ENCODE measurements around the gene FXYD2. TPM values are rescaled to one million over a fixed set of nuclear protein-coding genes. Genes with fewer than 3 reads are reported as not detected.

Gene FXYD2
- total RNA-seq, 5 donors from 2014 or later (not counting 1 experiment from before 2014, with no cell fraction given) = 4.3 to 26.0 (median 14.7) TPM

DNA sequence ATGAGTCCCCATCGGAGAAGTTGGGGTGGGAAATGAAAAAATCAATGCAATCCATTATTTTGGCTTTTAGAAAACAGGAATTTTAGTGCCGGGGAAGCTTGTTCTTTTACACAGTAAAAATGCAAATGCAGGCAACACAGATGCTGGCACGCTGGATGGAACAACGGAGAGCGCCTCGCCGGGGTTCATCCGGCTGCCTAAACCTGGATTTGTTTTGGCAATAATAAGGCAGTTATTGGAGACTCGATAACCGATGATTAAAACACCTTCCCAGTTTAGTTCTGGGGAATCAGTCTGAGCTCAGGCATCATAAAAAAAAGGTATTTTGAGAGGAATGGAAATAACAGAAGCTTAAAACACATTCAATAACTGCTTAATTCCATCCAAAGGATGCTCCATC lies 30.4 kb downstream of the FXYD2 start:
- Mint-ChIP-seq H3K27ac (no peak overlapping the region), H3K9me3 (no peaks in the 10 kb centered on the region), H3K4me3 (no peak overlapping the region), H3K36me3 (no peaks in the 10 kb centered on the region), H3K4me1 (peaks cover 11 to 21% (median 20%) of the 10 kb centered on the region in 3 donors), H3K27me3 (peaks cover 59 to 63% of the 10 kb centered on the region in 2 donors)
- Histone ChIP-seq H3K4me1 (ENCODE audit: control insufficient read depth in 1 of 2, extremely low read depth in 1 of 2, insufficient read depth in 2 of 2, low read length in 2 of 2) (peaks cover 0 to 23% of the 10 kb centered on the region in 2 experiments), H3K36me3 (ENCODE audit: control insufficient read depth in 2 of 2, extremely low read depth in 1 of 2, insufficient read depth in 1 of 2, low read length in 1 of 2) (no peaks in the 10 kb centered on the region), H3K4me3 (ENCODE audit: control insufficient read depth in 1 of 2, extremely low read depth in 1 of 2, low read length in 1 of 2) (no peak overlapping the region), H3K27ac (ENCODE audit: low read length) (no peak overlapping the region), H3K9me3 (no peaks in the 10 kb centered on the region), H3K27me3 (replicated peaks in 1 of 2; ENCODE audit: control insufficient read depth in 2 of 2, extremely low read depth in 1 of 2, insufficient read depth in 2 of 2, low read length in 1 of 2) (peaks cover 9 to 79% of the 10 kb centered on the region in 2 experiments)
- ChIA-PET POLR2A (no interaction called here), CTCF (no interaction called here)
- DNase-seq (no peak), ATAC-seq (replicated peaks in 1 of 4) (no peak)
- 93% methylated on average over 7 of the region's 10 CpGs for WGBS (ENCODE audit: insufficient coverage)

DNA sequence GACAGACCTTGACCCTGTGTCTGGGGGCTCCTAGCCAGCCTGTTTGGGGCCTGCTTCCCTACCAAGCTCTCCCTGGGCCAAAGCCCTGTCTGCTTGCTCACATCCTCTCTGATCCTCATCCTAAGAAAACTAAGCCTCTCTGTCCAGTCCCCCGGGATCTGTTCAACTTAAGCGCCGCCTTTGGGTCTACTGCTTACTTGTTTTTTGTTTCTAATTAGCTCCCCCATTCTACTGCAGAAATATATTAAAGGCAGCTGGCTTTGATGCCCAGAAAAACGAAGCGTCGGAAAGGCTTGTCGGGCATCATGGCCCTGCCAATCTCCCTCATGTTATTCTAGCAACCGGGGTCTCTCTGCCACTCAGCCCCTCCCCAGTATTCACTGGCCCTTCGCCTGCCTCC lies 31.0 kb downstream of the FXYD2 start:
- POLR2A ChIA-PET = no interaction called here
- CTCF ChIA-PET = no interaction called here
- H3K36me3 ChIP-seq (ENCODE audit: control insufficient read depth in 2 of 2, extremely low read depth in 1 of 2, insufficient read depth in 1 of 2, low read length in 1 of 2) = no peaks in the 10 kb centered on the region
- H3K4me3 Mint-ChIP-seq = no peak overlapping the region
- WGBS (ENCODE audit: insufficient coverage) = 96% methylated on average over 5 of the region's 9 CpGs
- no peaks in the 10 kb centered on the region for H3K9me3 ChIP-seq
- ATAC-seq (replicated peaks in 1 of 4) = no peak
- H3K27ac ChIP-seq (ENCODE audit: low read length) = no peak overlapping the region
- no peaks in the 10 kb centered on the region for H3K36me3 Mint-ChIP-seq
- H3K9me3 Mint-ChIP-seq = no peaks in the 10 kb centered on the region
- H3K27ac Mint-ChIP-seq = peak overlapping the region in 1 of 2 donors; percentile 39
- H3K27me3 ChIP-seq (replicated peaks in 1 of 2; ENCODE audit: control insufficient read depth in 2 of 2, extremely low read depth in 1 of 2, insufficient read depth in 2 of 2, low read length in 1 of 2) = peaks cover 9 to 80% of the 10 kb centered on the region in 2 experiments
- peaks cover 11 to 21% (median 20%) of the 10 kb centered on the region in 3 donors for H3K4me1 Mint-ChIP-seq
- H3K4me3 ChIP-seq (ENCODE audit: control insufficient read depth in 1 of 2, extremely low read depth in 1 of 2, low read length in 1 of 2) = no peak overlapping the region
- DNase-seq = no peak
- H3K27me3 Mint-ChIP-seq = peaks cover 54 to 62% of the 10 kb centered on the region in 2 donors
- H3K4me1 ChIP-seq (ENCODE audit: control insufficient read depth in 1 of 2, extremely low read depth in 1 of 2, insufficient read depth in 2 of 2, low read length in 2 of 2) = peaks cover 0 to 23% of the 10 kb centered on the region in 2 experiments

DNA sequence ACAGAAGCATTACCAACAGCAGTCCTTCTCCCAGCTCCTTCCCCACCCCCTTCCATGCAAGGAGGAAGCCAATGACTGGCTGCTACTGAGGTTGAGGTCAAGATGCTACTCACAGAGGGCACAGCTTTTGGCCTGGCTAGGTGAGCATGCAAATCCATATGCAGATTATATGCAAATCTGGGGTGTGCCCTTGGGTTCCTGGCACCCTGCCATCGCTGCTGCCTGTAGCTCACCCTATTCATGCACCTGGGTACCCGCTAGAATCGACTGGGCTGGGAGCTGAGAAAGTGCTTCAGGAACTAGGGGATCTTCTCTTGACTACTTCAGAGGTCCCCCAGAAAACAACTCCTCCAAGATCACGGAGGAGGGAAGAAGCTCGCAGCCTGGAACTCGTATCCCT lies 31.6 kb downstream of the FXYD2 start:
- Histone ChIP-seq H3K4me3 (ENCODE audit: control insufficient read depth in 1 of 2, extremely low read depth in 1 of 2, low read length in 1 of 2) (no peak overlapping the region), H3K27me3 (replicated peaks in 1 of 2; ENCODE audit: control insufficient read depth in 2 of 2, extremely low read depth in 1 of 2, insufficient read depth in 2 of 2, low read length in 1 of 2) (peaks cover 9 to 80% of the 10 kb centered on the region in 2 experiments), H3K9me3 (no peaks in the 10 kb centered on the region), H3K27ac (ENCODE audit: low read length) (no peak overlapping the region), H3K4me1 (ENCODE audit: control insufficient read depth in 1 of 2, extremely low read depth in 1 of 2, insufficient read depth in 2 of 2, low read length in 2 of 2) (peaks cover 0 to 23% of the 10 kb centered on the region in 2 experiments), H3K36me3 (ENCODE audit: control insufficient read depth in 2 of 2, extremely low read depth in 1 of 2, insufficient read depth in 1 of 2, low read length in 1 of 2) (no peaks in the 10 kb centered on the region)
- H3K27ac Mint-ChIP-seq = no peak overlapping the region
- DNase-seq (no peak), ATAC-seq (replicated peaks in 1 of 4) (no peak)
- no peak overlapping the region for H3K4me3 Mint-ChIP-seq
- POLR2A ChIA-PET = no interaction called here
- H3K27me3 Mint-ChIP-seq = peaks cover 51 to 61% of the 10 kb centered on the region in 2 donors
- CTCF ChIA-PET = no interaction called here
- no peaks in the 10 kb centered on the region for H3K9me3 Mint-ChIP-seq
- no peaks in the 10 kb centered on the region for H3K36me3 Mint-ChIP-seq
- peaks cover 11 to 21% (median 20%) of the 10 kb centered on the region in 3 donors for H3K4me1 Mint-ChIP-seq
- 67% methylated on average over 3 of the region's 6 CpGs for WGBS (ENCODE audit: insufficient coverage)

DNA sequence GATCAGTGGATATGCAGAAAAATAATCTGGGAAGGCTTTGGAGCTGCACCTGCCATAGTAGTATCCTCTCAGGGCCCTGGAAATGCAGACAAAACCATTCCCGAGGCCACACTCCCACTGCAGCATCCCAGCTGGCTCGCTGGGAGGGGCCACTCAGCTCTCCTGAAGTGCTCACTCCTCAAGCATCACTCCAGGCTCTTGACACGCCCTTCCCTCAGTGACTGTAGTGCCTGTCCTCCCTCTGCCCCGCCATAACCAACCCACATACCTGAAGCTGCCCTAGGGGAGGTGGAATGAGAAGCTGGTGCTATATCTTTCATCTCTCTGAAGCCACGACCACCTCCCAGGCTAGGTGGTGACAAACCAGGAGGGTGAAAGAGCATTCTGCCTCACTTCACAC lies 32.3 kb downstream of the FXYD2 start:
- no peak overlapping the region for H3K27ac ChIP-seq (ENCODE audit: low read length)
- H3K27me3 Mint-ChIP-seq = peaks cover 49 to 60% of the 10 kb centered on the region in 2 donors
- H3K4me1 ChIP-seq (ENCODE audit: control insufficient read depth in 1 of 2, extremely low read depth in 1 of 2, insufficient read depth in 2 of 2, low read length in 2 of 2) = peaks cover 0 to 23% of the 10 kb centered on the region in 2 experiments
- H3K4me1 Mint-ChIP-seq = peaks cover 7 to 17% (median 15%) of the 10 kb centered on the region in 3 donors
- H3K4me3 Mint-ChIP-seq = no peak overlapping the region
- no peaks in the 10 kb centered on the region for H3K9me3 ChIP-seq
- WGBS (ENCODE audit: insufficient coverage) = 88% methylated on average over 1 of the region's 5 CpGs
- CTCF ChIA-PET = no interaction called here
- DNase-seq (no peak), ATAC-seq (replicated peaks in 1 of 4) (no peak)
- no peaks in the 10 kb centered on the region for H3K36me3 ChIP-seq (ENCODE audit: control insufficient read depth in 2 of 2, extremely low read depth in 1 of 2, insufficient read depth in 1 of 2, low read length in 1 of 2)
- H3K27ac Mint-ChIP-seq = no peak overlapping the region
- peaks cover 4 to 75% of the 10 kb centered on the region in 2 experiments for H3K27me3 ChIP-seq (replicated peaks in 1 of 2; ENCODE audit: control insufficient read depth in 2 of 2, extremely low read depth in 1 of 2, insufficient read depth in 2 of 2, low read length in 1 of 2)
- no peaks in the 10 kb centered on the region for H3K9me3 Mint-ChIP-seq
- H3K36me3 Mint-ChIP-seq = no peaks in the 10 kb centered on the region
- POLR2A ChIA-PET = no interaction called here
- no peak overlapping the region for H3K4me3 ChIP-seq (ENCODE audit: control insufficient read depth in 1 of 2, extremely low read depth in 1 of 2, low read length in 1 of 2)

DNA sequence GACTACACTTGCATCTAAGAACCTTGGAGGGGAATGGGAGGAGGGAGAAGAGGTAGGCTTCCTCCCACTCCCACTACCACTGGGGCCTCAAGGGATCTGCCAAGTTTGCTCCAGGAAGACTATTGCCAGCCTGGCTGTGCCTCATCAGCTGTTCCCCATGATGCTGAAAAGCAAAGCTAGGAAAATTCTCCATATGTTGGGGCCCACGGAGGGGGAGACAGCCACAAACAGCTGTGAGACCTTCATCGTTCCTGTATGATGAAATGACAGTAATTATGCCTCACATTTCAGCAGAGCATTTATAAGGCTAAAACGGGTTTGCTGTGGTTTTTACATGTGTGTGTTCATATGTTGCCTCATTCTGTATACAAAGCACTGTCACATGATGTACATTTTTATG lies 34.3 kb downstream of the FXYD2 start:
- Mint-ChIP-seq H3K4me3 (no peak overlapping the region), H3K9me3 (no peaks in the 10 kb centered on the region), H3K27me3 (peaks cover 50 to 64% of the 10 kb centered on the region in 2 donors), H3K27ac (no peak overlapping the region), H3K4me1 (peaks cover 3 to 6% (median 5%) of the 10 kb centered on the region in 3 donors), H3K36me3 (no peaks in the 10 kb centered on the region)
- Histone ChIP-seq H3K4me3 (ENCODE audit: control insufficient read depth in 1 of 2, extremely low read depth in 1 of 2, low read length in 1 of 2) (no peak overlapping the region), H3K4me1 (ENCODE audit: control insufficient read depth in 1 of 2, extremely low read depth in 1 of 2, insufficient read depth in 2 of 2, low read length in 2 of 2) (peaks cover 0 to 6% of the 10 kb centered on the region in 2 experiments), H3K27ac (ENCODE audit: low read length) (no peak overlapping the region), H3K27me3 (replicated peaks in 1 of 2; ENCODE audit: control insufficient read depth in 2 of 2, extremely low read depth in 1 of 2, insufficient read depth in 2 of 2, low read length in 1 of 2) (peaks cover 4 to 69% of the 10 kb centered on the region in 2 experiments), H3K36me3 (ENCODE audit: control insufficient read depth in 2 of 2, extremely low read depth in 1 of 2, insufficient read depth in 1 of 2, low read length in 1 of 2) (no peaks in the 10 kb centered on the region), H3K9me3 (no peaks in the 10 kb centered on the region)
- DNase-seq = no peak
- CTCF ChIA-PET = no interaction called here
- WGBS (ENCODE audit: insufficient coverage) = no CpG with 5 or more reads among the region's 3 CpGs
- POLR2A ChIA-PET = no interaction called here
- no peak for ATAC-seq (replicated peaks in 1 of 4)

DNA sequence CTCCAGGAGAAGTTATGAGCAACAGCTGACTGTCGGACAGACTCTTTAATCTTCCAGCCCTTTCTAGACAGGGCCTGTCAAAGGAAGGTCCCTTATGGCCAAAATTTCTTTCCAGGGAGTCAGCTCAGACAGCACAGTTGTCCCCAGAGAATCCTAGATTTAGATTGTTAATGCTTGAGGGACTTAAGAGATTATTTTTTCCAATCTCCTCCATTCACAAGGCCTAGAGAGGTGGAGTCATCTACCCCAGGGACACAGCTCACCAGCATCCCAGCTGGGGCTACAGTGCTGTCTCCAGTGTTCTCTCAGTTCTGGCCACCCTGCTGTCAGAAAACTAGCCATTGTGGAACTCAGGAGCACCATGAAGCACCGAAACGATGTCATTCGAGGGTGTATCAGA lies 35.3 kb downstream of the FXYD2 start:
- Mint-ChIP-seq H3K4me1 (no peaks in the 10 kb centered on the region), H3K27me3 (peaks cover 47 to 63% of the 10 kb centered on the region in 2 donors), H3K4me3 (no peak overlapping the region), H3K9me3 (no peaks in the 10 kb centered on the region), H3K36me3 (no peaks in the 10 kb centered on the region), H3K27ac (no peak overlapping the region)
- ATAC-seq (replicated peaks in 1 of 4) (no peak), DNase-seq (no peak)
- Histone ChIP-seq H3K27me3 (replicated peaks in 1 of 2; ENCODE audit: control insufficient read depth in 2 of 2, extremely low read depth in 1 of 2, insufficient read depth in 2 of 2, low read length in 1 of 2) (peaks cover 2 to 69% of the 10 kb centered on the region in 2 experiments), H3K4me1 (ENCODE audit: control insufficient read depth in 1 of 2, extremely low read depth in 1 of 2, insufficient read depth in 2 of 2, low read length in 2 of 2) (no peaks in the 10 kb centered on the region), H3K27ac (ENCODE audit: low read length) (no peak overlapping the region), H3K36me3 (ENCODE audit: control insufficient read depth in 2 of 2, extremely low read depth in 1 of 2, insufficient read depth in 1 of 2, low read length in 1 of 2) (no peaks in the 10 kb centered on the region), H3K9me3 (no peaks in the 10 kb centered on the region), H3K4me3 (ENCODE audit: control insufficient read depth in 1 of 2, extremely low read depth in 1 of 2, low read length in 1 of 2) (no peak overlapping the region)
- ChIA-PET CTCF (no interaction called here), POLR2A (no interaction called here)
- 59% methylated on average over 3 of the region's 4 CpGs for WGBS (ENCODE audit: insufficient coverage)

All from T-cell (primary cell).